Head of caudate nucleus (tissue), 42 donors: ENCODE measurements around the gene OVOL3.
"Not testable (repeated sequence)": the region's sequence is repeated elsewhere in the genome, so short reads cannot be mapped to it uniquely, and the experiment has no call there.

Experiments
- DNase-seq, 42 donors: peaks; one replicate each; pipeline versions ENCODE4 v3.0.0 to v3.0.0-alpha.2; 2020 to 2021; ENCODE audit warnings: mixed read lengths in 7 of 42
- intact Hi-C: fragments of 100-400 bp; cut with DNase I; formaldehyde crosslinking; loops from one replicate; pipeline ENCODE4 v1.15.0; 2022

OVOL3 gene

DNA sequence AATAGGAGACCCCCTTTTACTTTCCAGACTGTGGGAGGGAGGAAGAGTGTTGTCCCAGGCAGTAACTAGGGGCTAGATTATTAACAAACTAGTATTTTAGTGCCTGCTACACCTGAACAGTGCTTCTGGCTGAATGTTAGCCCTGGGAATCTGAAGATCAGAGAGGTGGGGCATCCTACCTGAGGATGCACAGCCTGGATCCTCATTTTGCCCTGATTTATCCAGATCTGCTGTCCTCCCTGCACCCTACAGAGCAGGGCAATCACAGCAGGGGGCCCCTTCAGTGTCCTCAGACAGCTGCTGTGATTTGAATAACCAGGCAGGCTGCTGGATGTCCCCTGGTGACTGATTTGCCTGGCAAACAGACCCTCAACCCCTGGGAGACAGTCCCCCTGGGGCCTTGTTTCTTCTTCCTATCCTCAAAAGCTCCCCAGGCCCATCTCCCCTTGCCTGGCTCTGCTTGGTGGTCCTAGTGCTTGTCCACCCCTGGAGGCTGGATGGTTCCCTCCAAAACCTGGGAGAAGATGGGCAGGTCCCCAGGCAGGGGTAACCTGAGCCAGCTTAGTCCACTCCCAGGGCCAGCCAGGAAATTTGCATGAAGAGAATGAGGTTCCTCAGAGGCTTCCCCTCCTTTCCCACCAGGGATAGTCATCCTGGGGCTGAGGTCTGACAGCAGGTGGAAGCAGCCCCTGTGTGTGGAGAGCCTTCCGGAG, at the start of gene OVOL3:
Gene OVOL3 (plus strand): TSS at position 657 of the 713 bp plus-strand sequence. CDS start 60 bp downstream, outside the sequence.
- DNase-seq = no peak
- intact Hi-C loops = no loop called here

DNA sequence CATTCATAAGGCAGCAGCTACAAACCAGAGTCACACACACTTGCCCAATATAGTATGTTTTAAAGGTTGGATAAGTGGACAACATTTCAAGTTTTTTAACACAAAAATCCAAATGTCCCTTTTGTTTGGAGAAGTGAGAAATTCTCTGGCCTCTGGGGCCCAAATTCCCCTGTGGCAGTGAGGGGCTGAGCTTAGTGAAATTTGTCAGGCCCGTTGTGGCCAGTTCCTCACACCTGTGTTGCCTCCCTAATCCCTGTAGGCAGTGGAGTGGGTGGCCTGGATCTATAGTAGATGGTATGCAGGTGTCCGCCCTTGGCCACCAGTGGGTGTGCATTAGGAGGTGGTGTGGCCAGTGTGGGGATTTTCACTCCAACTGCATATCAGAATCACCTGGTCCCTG, 49.6 kb upstream of the OVOL3 start:
- no peak for DNase-seq
- intact Hi-C loops = loop anchor here (2.0 kb wide), 1 partner anchor 109 kb away; no protein-coding TSS in a partner anchor

DNA sequence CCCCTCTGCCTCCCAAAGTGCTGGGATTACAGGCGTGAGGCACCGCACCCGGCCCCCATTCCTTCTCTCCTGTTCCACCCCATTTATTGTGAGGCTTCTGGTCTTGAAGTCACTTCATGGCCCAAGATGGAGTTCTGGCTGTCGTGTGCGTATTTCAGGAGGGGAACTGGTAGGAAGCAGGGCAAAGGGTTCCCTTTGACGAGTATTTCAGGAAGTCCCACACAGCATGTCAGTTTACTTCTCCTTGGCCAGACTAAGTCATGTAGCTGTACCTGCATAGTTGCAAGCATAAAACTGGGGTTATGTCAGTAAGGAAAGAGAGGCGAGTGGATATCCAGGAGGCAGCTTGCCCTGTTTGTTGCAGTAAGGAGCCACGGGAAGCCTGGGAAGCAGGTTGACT, 46.1 kb upstream of the OVOL3 start:
- intact Hi-C loops = no loop called here
- DNase-seq = no peak

DNA sequence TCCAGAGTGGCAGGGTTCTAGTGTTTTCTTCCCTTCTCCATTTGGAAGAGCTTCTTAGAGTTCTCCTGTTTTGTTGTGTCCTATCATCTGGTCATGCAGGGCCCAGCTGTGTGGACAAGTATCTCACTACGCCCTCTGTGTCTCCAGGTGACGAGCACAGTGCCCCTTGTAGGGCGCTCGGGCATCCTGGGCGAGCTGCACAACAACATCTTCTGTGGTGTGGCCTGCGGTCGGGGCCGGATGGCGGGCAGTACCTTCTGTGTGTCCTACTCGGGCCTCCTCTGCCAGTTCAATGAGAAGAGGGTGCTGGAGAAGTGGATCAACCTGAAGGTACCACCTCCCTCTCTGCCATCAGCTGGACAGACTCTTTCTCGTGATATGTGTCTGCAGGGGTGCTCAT, 43.3 kb upstream of the OVOL3 start:
- no peak for DNase-seq
- intact Hi-C loops = no loop called here

DNA sequence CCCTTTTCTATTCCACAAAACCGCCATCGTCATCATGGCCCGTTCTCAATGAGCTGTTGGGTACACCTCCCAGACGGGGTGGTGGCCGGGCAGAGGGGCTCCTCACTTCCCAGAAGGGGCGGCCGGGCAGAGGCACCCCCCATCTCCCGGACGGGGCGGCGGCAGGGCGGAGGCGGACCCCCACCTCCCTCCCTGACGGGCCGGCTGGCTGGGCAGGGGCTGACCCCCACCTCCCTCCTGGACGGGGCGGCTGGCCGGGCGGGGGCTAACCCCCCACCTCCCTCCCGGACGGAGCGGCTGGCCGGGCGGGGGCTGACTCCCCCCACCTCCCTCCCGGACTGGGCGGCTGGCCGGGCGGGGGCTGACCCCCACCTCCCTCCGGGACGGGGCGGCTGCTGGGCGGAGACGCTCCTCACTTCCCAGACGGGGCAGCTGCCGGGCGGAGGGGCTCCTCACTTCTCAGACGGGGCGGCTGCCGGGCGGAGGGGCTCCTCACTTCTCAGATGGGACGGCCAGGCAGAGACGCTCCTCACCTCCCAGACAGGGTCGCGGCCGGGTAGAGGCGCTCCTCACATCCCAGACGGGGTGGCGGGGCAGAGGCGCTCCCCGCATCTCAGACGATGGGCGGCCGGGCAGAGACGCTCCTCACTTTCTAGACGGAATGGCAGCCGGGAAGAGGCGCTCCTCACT, 42.0 kb upstream of the OVOL3 start:
- intact Hi-C loops, DNase-seq: not testable (repeated sequence)

DNA sequence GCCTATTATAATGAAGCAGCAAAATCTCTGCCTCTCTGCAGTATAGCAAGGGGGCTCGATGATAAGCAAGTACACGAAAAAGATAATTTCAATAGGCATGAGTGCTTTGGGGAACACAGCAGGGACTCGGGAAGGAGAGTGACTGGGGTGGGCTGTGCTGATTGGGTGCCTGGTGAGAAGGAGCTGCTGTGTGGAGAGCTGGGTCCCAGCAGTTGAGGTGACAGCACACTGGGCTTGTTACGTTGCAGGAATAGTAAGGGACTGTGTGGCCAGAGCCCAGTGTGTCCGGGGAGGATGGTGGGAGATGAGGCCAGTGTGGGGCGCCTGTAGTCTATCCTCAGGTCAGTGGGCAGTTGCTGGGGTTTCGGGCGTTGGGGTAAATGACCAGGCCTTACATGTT, 38.9 kb upstream of the OVOL3 start:
- no peak for DNase-seq
- intact Hi-C loops = no loop called here

DNA sequence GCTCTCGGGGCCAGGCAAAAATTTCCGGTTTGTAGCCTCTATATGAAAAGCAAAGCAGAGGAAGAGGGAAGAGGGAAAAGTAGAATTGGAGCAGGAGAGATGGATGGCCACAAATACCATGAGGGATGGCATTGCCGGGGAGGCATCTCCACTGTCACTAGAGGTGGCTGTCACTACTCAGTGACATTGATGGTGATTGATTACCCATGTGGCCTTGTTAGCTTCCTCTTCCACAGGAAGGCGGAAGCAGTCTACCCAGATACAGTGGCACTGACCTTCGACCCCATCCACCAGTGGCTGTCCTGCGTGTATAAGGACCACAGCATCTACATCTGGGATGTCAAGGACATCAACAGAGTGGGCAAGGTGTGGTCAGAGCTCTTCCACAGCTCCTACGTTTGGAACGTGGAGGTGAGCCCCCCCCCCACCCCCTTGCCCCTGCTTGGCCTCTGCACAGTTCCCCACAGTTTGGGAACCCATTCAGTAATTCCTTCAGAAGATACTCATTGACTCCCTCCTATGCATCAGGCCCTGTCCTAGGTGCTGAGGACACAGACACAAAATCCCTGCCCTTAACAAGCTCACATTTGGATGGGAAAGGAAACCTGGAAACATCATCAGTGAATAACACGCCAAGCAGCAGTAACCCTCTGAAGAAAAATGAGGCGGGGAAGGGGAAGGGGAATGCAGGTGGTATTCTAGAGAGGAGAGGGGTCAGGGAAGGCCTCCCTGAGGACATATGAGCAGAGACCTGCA, 37.6 kb upstream of the OVOL3 start:
- intact Hi-C loops = no loop called here
- no peak for DNase-seq

DNA sequence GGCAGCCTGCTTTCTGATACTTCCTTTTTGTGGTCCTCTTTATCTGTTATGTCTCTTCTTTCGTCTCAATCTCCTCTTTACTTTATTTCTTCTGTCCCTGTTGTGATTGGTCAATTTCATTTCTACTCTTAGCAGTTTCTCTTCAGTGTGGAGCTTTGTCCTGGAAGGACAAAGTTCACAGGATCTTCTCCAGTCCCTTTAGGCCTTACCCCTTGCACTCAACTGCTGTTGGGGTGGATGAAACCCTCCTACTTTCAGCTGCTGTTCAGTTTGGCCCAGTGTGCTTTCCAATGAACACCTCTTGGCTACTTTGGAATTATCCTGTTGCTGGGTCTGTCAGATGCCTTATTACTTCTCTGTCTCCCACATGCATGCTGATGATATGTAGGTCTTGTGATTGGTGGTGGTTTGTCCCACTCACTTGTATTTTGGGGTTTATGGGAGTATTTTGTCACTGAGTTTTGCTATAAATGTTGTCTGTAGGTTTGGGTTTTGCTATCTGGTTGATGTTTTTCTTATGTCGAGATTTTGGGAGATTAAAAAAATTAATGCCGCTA, 31.5 kb upstream of the OVOL3 start:
- no peak for DNase-seq
- intact Hi-C loops = no loop called here

DNA sequence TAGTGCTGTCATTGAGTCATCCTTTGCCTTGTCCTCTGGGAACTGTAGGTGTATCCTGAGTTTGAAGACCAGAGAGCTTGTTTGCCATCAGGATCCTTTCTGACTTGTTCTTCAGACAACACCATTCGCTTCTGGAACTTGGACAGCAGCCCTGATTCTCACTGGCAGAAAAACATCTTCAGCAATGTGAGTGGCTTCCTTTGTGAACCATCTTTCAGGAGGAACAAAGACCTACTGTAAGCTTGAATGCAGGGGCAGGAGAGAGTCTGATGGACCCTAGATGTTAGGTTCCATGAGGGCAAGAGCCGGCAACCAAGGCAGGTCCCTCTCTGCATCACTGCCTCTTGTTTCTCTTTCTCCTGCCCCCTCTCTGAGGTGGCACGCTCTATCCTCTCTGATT, 29.6 kb upstream of the OVOL3 start:
- DNase-seq = peak in 41 of 42 donors; percentile 21 to 90 (median 75)
- intact Hi-C loops = no loop called here

DNA sequence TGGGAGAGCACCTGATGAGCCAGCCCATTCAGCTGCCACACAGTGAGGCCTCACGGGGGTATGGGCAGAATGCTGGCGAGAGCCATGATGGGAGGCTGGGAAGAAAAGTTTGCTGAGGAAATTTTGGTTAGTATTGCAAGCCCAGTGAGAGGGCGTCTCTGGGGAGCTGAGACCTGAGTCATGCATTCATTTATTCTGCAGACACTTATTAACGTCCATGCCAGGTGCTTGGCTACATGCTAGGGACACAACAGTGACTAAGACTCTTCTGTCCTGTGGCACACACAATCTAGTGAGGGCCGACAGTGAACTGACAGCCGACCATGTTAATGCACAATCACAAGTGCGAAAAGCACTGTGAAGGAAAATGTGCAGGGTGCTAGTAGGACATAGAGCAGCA, 29.0 kb upstream of the OVOL3 start:
- intact Hi-C loops = no loop called here
- no peak for DNase-seq

DNA sequence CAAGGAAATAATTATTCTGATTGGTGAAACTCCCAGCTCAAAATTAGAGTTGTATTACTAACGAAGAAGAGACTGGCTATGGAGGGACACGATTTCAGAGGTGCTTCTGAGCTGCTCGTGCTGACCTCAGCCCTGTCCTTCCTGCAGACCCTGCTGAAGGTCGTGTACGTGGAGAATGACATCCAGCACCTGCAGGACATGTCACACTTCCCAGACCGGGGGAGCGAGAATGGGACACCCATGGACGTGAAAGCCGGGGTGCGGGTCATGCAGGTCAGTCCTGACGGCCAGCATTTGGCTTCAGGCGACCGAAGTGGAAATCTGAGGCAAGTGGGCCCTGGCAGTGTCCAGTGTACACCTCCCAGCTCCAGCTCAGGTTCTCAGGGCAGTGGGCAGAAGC, 28.0 kb upstream of the OVOL3 start:
- intact Hi-C loops = no loop called here

DNA sequence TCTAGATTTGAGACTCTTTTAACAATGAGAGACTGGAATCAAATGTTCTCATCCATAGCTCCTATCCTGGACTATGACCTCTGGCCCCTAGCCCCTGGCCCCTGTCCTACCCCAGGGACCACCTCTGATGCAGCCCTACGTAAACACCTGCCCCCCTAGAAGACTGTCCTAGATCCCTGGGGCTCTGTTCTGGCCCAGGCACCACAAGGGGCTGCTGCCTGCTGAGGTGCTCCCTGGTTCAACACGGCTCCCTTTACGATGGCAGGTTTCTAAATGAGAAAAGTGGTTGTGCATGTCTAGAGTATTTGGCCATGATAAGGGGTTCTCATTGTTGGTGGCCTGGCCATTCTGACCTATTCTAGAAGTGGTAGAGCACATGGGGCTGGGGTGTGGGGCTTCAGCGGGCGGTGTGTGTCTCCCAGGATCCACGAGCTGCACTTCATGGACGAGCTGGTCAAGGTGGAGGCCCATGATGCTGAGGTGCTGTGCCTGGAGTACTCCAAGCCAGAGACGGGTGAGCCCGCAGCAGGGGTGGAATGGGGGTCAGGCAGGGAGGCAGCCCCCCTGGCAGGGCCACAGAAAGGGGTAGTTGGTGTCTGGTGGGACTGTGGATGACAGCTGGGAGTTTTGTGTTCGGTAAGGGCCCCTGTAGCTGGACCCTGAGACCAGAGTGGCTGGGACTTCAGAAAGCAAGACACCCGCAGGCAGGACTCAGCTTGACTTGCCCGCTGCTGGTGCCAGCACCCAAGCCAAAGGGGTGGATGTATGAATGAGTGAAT, 26.5 kb upstream of the OVOL3 start:
- intact Hi-C loops = no loop called here
- DNase-seq = no peak

More for the DNA sequence above, 28.0 kb upstream of the OVOL3 start:
- DNase-seq = no peak

DNA sequence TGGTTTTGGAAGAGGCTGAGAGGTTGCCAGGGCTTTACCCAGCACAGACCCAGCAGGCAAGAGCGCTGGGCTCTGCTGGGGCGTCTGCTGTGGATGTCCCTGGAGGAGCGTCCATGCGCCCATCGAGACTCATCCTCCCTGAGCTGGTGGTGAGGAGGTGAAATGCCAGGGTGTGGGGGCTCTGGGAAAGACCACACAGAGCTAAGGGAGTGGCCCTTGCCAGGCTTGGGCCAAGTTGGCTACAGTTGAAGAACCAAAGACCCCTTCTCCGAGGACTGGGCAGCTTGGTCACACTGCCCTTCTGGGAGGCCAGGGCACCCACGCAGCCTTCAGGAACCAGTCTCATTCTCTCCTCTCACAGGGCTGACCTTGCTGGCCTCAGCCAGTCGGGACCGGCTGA, 24.6 kb upstream of the OVOL3 start:
- intact Hi-C loops = no loop called here

DNA sequence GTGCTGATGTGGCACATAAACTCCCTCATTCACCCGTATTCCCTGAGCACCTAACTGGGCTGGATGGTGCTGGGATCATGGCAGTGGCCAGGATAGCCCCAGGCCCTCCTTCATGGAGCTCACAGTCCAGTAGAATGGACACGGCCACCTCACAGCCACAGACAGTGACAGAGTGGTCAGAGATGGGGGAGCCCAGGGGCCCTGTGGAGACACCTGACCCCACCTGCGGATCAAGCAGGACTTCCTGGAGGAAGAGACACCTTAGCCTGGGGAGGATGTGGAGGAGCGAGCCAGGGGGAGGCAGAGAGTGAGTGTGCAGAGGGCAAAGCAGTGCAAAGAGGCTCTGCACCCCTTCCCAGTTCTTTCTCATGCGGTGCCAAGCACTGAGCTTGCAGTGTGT, 21.1 kb upstream of the OVOL3 start:
- DNase-seq = no peak
- intact Hi-C loops = no loop called here

More for the DNA sequence above, 24.6 kb upstream of the OVOL3 start:
- DNase-seq = no peak

DNA sequence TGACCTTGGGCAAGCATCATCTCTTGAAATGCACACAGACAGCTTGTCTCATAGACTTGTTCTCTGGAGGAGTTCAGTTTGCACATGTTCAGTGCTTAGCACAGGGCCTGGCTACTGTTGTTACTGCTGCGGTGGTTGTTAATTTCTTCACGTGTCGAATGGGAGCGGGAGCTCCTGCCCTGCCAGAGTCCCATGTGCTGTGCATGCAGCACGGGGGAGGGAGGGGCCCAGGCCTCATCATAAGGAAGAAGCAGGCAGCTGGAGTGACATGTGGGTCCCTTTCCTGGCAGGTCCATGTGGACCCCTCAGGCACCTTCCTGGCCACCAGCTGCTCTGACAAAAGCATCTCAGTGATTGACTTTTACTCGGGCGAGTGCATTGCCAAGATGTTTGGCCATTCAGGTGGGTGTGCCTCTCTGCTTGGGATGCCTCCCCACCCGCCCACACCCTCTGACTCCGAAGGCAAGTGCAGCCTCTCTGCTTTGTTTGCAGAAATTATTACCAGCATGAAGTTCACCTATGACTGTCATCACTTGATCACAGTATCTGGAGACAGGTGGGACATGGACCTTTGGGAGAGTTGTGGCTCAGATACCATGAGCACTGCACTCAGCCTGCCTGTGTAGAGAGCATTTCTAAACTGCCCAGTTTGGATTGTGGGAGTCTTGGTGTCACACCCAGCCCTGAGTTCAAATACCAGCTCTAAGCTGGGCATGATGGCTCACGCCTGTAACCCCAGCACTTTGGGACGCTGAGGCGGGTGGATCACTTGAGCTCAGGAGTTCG, 19.8 kb upstream of the OVOL3 start:
- intact Hi-C loops = no loop called here
- DNase-seq = no peak

DNA sequence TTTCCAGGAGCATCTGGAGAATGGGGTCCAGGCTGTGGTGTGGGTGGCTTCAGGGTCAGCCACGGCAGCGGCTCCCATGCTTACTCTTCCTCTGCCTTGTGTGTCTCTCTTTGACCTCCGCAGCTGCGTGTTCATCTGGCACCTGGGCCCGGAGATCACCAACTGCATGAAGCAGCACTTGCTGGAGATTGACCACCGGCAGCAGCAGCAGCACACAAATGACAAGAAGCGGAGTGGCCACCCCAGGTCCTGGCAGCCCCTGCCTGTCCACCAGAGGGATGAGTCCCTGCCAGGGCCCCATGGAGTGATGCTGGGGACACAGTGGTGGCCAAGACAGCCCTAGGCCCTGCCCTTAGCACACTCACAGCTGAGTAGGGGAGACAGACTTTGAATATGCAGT, 18.4 kb upstream of the OVOL3 start:
- intact Hi-C loops = no loop called here

DNA sequence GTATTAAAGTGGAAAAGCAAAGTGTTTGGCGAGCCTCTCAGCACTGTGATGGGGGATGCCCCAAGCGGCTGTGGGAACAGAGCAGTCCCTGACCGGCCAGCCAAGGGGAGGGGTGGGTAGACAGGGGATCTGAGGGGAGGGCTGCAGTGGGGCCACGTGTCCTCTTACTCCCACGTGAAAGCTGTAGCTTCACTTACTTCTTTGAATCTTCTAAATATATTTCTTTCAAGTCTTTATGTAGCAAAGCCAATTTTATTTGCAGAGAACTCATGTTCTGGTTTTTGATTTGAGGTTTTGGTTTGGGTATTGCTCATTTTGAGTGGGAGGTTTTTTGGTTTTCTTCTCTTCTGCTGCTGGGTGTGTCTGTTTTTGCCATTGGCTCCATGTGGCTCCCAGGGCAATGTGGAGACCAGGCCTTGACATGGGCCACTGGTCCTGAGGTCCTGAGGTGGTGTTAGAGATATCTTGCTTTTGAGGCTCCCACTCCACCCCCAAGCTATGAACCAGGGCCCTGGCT, 17.7 kb upstream of the OVOL3 start:
- intact Hi-C loops = no loop called here

More for the DNA sequence above, 18.4 kb upstream of the OVOL3 start:
- peak in 4 of 42 donors; percentile 19 to 35 (median 23) for DNase-seq

DNA sequence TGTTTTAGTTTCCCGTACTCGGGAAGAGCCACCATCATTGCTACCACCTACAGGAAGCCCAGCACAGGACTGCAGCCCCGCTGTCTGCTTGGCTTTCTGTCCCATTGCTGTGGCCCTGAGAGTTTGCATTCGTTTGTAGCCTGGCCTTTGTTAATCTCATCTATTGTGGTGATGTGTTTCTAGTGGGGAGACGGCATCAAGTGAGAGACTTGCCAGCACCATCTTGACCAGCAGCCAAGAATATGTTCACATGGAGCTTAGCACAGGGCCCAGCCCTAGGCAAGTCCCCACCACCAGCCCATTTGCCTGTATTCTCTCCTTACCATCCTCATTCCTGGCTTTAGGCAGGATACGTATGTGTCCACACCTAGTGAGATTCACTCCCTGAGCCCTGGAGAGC, 17.3 kb upstream of the OVOL3 start:
- DNase-seq = peak in 35 of 42 donors; percentile 12 to 90 (median 60)
- intact Hi-C loops = no loop called here

More for the DNA sequence above, 17.7 kb upstream of the OVOL3 start:
- no peak for DNase-seq
